H1 (cell line): ENCODE results near the gene SMIM1.

Source experiments
- CEBPB ChIP-seq: IDR thresholded peaks from 2 replicates; pipeline ENCODE4 v1.6.1; 2012; ENCODE audit warnings: low read depth, low read length
- EP300 ChIP-seq, 2 experiments: IDR thresholded peaks; 1 replicate in 1 of 2; 2 replicates in 1 of 2; pipeline ENCODE4 v1.6.1; 2011 to 2012; ENCODE audit warnings: low read depth in 2 of 2, low read length in 2 of 2, mild to moderate bottlenecking in 2 of 2, borderline replicate concordance in 1 of 2, inconsistent platforms in 1 of 2, moderate library complexity in 1 of 2
- EZH2 ChIP-seq: fragments of 200-600 bp; sonication (generic); IDR thresholded peaks from 2 replicates; pipeline ENCODE4 v1.7.1; 2012; ENCODE audit warnings: low read depth, mild to moderate bottlenecking, moderate library complexity, low read length, inconsistent platforms; ENCODE audit not compliant: severe bottlenecking
- HDAC2 ChIP-seq, 2 experiments: fragments of 300-600 bp in 1 of 2; sonication (generic) in 1 of 2; IDR thresholded peaks; 2 replicates each; pipeline ENCODE4 v1.6.1; 2011 to 2012; ENCODE audit warnings: low read depth in 2 of 2, low read length in 2 of 2, mild to moderate bottlenecking in 2 of 2, moderate library complexity in 2 of 2, borderline replicate concordance in 1 of 2, inconsistent platforms in 1 of 2
- KDM1A ChIP-seq: fragments of 200-600, 300-600 bp; sonication (generic); IDR thresholded peaks from 2 replicates; pipeline ENCODE4 v1.7.1; 2016; ENCODE audit warnings: mild to moderate bottlenecking, low read length, borderline replicate concordance
- POLR2A ChIP-seq, 2 experiments: IDR thresholded peaks; 1 replicate in 1 of 2; 2 replicates in 1 of 2; pipeline ENCODE4 v1.6.1; 2011; ENCODE audit warnings: low read depth in 2 of 2, low read length in 2 of 2, mild to moderate bottlenecking in 2 of 2; ENCODE audit errors: control extremely low read depth in 1 of 2
- RFX5 ChIP-seq: IDR thresholded peaks from 2 replicates; pipeline ENCODE4 v1.6.1; 2011; ENCODE audit warnings: low read depth, low read length, improper control_type of control experiment, borderline replicate concordance
- SRF ChIP-seq: IDR thresholded peaks from 2 replicates; pipeline ENCODE4 v1.6.1; 2011; ENCODE audit warnings: mild to moderate bottlenecking, low read depth, low read length, moderate library complexity
- TAF1 ChIP-seq: IDR thresholded peaks from 2 replicates; pipeline ENCODE4 v1.6.1; 2011; ENCODE audit warnings: mild to moderate bottlenecking, low read depth, low read length
- TCF12 ChIP-seq: IDR thresholded peaks from 2 replicates; pipeline ENCODE4 v1.6.1; 2011; ENCODE audit warnings: low read depth, mild to moderate bottlenecking, low read length
- ZNF274 ChIP-seq: IDR thresholded peaks from 2 replicates; pipeline ENCODE4 v1.7.0; 2012; ENCODE audit warnings: low read length, borderline replicate concordance; ENCODE audit errors: extremely low read depth
- TF ChIP-seq, protein P1 (sequence below): IDR thresholded peaks from 2 replicates; pipeline ENCODE4 v1.6.1; 2012; ENCODE audit warnings: inconsistent platforms
- TF ChIP-seq, protein P2 (sequence below), 3 experiments: IDR thresholded peaks; 1 replicate in 2 of 3; 2 replicates in 1 of 3; pipeline versions ENCODE4 v1.5.1 to v1.6.1; 2011; ENCODE audit warnings: low read length in 3 of 3, mild to moderate bottlenecking in 3 of 3, inconsistent platforms in 2 of 3, low read depth in 1 of 3, moderate library complexity in 1 of 3; ENCODE audit not compliant: insufficient read depth in 1 of 3; ENCODE audit errors: control extremely low read depth in 1 of 3
- TF ChIP-seq, protein P3 (sequence below): IDR thresholded peaks from 2 replicates; pipeline ENCODE4 v1.6.1; 2011; ENCODE audit warnings: low read length, improper control_type of control experiment

DNA sequence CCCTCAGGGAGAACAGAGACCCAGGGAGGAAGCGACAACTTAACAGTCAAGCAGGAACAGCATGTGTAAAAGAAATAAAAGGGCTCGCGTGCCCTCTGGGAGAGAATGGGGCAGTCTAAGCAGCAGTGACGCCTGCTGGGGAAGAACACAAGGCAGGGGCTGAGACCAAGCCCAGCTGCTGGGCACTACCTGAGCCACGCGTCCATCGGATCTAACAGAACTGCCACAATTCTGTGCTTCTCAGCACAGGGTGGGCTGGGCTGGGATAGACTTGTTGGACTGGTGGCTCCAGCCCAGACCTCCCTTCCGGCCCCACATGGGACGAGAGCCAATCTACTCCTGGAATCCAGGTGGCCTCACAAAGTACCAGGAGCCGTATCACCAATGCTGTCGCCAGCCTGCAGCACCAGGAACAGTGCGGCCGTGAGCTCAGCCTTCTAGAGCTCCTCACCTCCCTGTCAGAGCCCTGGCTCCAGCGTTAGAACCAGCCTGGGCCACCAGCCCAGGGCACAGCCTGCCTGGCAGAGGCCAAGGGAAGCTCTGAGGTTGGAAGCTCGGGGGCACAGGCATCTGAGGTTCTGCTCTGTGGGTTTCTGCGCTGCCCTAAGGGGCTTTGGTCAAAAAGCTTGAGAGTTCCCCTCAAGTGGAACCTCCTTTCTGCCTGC is 16.3 kb downstream of the SMIM1 start:
- TF ChIP-seq HDAC2 (IDR thresholded peaks at IDR 0.05; ENCODE audit: borderline replicate concordance in 1 of 2, low read depth in 2 of 2, low read length in 2 of 2) = no peak
- TF ChIP-seq SRF = no peak
- TF ChIP-seq TCF12 = no peak
- TF ChIP-seq POLR2A (IDR thresholded peaks at IDR 0.05; ENCODE audit: control extremely low read depth in 1 of 2, low read depth in 2 of 2, low read length in 2 of 2) = no peak
- TF ChIP-seq, protein P1, sequence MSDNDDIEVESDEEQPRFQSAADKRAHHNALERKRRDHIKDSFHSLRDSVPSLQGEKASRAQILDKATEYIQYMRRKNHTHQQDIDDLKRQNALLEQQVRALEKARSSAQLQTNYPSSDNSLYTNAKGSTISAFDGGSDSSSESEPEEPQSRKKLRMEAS = no peak
- TF ChIP-seq RFX5 = no peak
- TF ChIP-seq, protein P2, sequence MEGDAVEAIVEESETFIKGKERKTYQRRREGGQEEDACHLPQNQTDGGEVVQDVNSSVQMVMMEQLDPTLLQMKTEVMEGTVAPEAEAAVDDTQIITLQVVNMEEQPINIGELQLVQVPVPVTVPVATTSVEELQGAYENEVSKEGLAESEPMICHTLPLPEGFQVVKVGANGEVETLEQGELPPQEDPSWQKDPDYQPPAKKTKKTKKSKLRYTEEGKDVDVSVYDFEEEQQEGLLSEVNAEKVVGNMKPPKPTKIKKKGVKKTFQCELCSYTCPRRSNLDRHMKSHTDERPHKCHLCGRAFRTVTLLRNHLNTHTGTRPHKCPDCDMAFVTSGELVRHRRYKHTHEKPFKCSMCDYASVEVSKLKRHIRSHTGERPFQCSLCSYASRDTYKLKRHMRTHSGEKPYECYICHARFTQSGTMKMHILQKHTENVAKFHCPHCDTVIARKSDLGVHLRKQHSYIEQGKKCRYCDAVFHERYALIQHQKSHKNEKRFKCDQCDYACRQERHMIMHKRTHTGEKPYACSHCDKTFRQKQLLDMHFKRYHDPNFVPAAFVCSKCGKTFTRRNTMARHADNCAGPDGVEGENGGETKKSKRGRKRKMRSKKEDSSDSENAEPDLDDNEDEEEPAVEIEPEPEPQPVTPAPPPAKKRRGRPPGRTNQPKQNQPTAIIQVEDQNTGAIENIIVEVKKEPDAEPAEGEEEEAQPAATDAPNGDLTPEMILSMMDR (IDR thresholded peaks at IDR 0.05; ENCODE audit: control extremely low read depth in 1 of 3, insufficient read depth in 1 of 3, low read depth in 1 of 3, low read length in 3 of 3) = no peak
- no peak for TF ChIP-seq EP300 (IDR thresholded peaks at IDR 0.05; ENCODE audit: borderline replicate concordance in 1 of 2, low read depth in 2 of 2, low read length in 2 of 2)
- no peak for TF ChIP-seq TAF1
- TF ChIP-seq ZNF274 = no peak
- TF ChIP-seq KDM1A = no peak
- no peak for TF ChIP-seq EZH2
- TF ChIP-seq CEBPB = no peak
- TF ChIP-seq, protein P3, sequence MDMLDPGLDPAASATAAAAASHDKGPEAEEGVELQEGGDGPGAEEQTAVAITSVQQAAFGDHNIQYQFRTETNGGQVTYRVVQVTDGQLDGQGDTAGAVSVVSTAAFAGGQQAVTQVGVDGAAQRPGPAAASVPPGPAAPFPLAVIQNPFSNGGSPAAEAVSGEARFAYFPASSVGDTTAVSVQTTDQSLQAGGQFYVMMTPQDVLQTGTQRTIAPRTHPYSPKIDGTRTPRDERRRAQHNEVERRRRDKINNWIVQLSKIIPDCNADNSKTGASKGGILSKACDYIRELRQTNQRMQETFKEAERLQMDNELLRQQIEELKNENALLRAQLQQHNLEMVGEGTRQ = no peak
